ENCODE results near the gene DNM2.

- TF ChIP-seq CTCF (conservative IDR thresholded peaks at IDR 0.05) (no peak), ZFX (IDR thresholded peaks at IDR 0.05) (no peak)
These were observed 5.1 kb upstream of the DNM2 start for GRCh38 chr19:10712754-10713153.
